ENCODE data around the gene S100A16. TPM values are rescaled to one million over a fixed set of nuclear protein-coding genes. Genes with fewer than 3 reads are reported as not detected.

The S100A16 gene
- polyA plus RNA-seq, 2 of the 4 experiments (the other 2 are of a cell fraction): 270 to 298 TPM

DNA sequence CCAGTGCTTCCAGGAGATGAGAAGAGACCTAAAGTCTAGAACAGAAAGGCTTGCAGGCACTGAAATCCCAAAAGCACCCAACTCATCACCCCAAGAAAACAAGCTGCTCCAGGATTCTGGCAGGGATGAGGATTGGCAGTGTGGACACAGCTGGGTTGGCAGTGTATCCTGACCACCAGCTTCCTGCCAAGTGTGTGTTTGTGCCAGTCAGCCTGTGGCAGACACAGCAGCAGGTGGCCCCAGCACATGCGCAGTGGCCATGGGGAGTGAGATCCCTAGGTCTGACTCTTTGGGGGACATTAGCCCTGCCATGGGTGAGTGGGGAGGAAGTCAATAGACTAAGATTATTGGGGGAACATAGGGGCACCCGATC is 36.9 kb upstream of the S100A16 start (continued):
- TF ChIP-seq FOSL2 (IDR thresholded peaks at IDR 0.05) (no peak), FOSL2 (CRISPR knock-in tag; IDR thresholded peaks at IDR 0.05) (no peak), RAD21 (conservative IDR thresholded peaks at IDR 0.05 in 1 of 2, IDR thresholded peaks at IDR 0.05 in 1 of 2) (no peak), RFX5 (IDR thresholded peaks at IDR 0.05) (no peak)

DNA sequence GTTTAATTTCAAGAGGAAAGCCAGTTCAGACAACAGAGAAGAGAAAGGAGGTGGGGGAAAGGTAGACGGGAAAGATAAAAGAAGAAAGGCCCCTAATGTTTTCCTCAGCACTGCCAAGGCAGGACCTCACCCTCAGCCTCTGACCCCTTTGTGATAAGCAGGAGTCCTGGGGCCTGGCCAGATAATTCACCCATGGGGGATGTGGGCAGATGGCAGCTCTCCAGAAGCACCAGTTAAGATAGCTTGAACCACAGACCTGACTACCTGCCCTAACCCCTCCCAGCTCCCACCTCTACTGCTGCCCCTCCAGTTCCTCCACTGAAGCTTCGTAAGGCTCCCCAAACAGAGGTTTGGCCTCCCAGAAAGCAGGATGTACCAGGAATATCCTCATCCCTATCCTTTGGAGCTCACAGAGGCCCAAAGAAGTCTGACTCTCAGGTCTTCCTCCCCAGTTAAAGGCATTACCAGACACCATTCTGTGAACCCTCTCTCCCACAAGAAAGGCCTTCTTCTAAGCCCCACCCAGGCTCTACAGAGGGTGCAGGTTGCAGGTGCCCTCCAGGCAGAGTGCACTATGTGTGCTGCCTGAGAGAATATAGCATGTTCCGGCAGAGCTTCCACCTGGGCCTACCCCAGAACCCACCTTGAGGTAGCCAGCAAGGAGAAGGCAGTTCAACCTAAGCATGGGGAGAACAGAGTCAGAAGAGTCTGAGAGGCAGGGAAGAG is 36.4 kb upstream of the S100A16 start:
- ChIA-PET CTCF (interaction anchor here (0.6 to 6.3 kb wide), 11 partner anchors 10 to 298 kb away, joined by 3 to 35 read pairs (median 4); partner anchors contain the start of genes NPR1 and SNAPIN), POLR2A (interaction anchor here (0.6 to 1.6 kb wide), 4 partner anchors 15 to 81 kb away, joined by 3 to 11 read pairs (median 3); partner anchors contain the start of gene CHTOP)
- no peak overlapping the region for H3K27ac ChIP-seq
- H3K4me3 ChIP-seq: no peak overlapping the region
- FAIRE-seq: no peak
- ATAC-seq: peak; percentile 51 to 55
- peaks cover 6% of the 10 kb centered on the region; the same call in 1 of the 3 replicates for H3K4me1 ChIP-seq
- no peak overlapping the region for H3K4me2 ChIP-seq
- DNase-seq (ENCODE audit: low read depth in 1 of 2, low spot score in 1 of 2): no peak
- TF ChIP-seq RAD21 (conservative IDR thresholded peaks at IDR 0.05 in 1 of 2, IDR thresholded peaks at IDR 0.05 in 1 of 2) (no peak), ZFP36 (IDR thresholded peaks at IDR 0.05; ENCODE audit: borderline replicate concordance, partially characterized antibody) (no peak), FOXS1 (CRISPR knock-in tag; IDR thresholded peaks at IDR 0.05) (no peak), KDM5A (IDR thresholded peaks at IDR 0.05) (no peak), FOSB (CRISPR knock-in tag; IDR thresholded peaks at IDR 0.05) (no peak), RNF2 (IDR thresholded peaks at IDR 0.05; ENCODE audit: borderline replicate concordance, low read depth) (no peak), RARB (CRISPR knock-in tag; IDR thresholded peaks at IDR 0.05) (no peak), NR3C1 (IDR thresholded peaks at IDR 0.05) (no peak), MYC (IDR thresholded peaks at IDR 0.05; ENCODE audit: borderline replicate concordance, low read length) (no peak), ZSCAN20 (CRISPR knock-in tag; IDR thresholded peaks at IDR 0.05) (no peak), EHMT2 (IDR thresholded peaks at IDR 0.05; ENCODE audit: low read depth) (no peak), RFX5 (IDR thresholded peaks at IDR 0.05) (no peak), ESRRA (IDR thresholded peaks at IDR 0.05; ENCODE audit: borderline replicate concordance, low read length) (no peak), NPAS2 (CRISPR knock-in tag; IDR thresholded peaks at IDR 0.05; ENCODE audit: borderline replicate concordance) (no peak), PHF8 (IDR thresholded peaks at IDR 0.05; ENCODE audit: borderline replicate concordance, low read depth) (no peak)
- TF ChIP-seq, protein P1, sequence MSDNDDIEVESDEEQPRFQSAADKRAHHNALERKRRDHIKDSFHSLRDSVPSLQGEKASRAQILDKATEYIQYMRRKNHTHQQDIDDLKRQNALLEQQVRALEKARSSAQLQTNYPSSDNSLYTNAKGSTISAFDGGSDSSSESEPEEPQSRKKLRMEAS (IDR thresholded peaks at IDR 0.05): no peak
- TF ChIP-seq, protein P2, sequence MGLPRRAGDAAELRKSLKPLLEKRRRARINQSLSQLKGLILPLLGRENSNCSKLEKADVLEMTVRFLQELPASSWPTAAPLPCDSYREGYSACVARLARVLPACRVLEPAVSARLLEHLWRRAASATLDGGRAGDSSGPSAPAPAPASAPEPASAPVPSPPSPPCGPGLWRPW (IDR thresholded peaks at IDR 0.05): no peak
- TF ChIP-seq, protein P3, sequence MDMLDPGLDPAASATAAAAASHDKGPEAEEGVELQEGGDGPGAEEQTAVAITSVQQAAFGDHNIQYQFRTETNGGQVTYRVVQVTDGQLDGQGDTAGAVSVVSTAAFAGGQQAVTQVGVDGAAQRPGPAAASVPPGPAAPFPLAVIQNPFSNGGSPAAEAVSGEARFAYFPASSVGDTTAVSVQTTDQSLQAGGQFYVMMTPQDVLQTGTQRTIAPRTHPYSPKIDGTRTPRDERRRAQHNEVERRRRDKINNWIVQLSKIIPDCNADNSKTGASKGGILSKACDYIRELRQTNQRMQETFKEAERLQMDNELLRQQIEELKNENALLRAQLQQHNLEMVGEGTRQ (IDR thresholded peaks at IDR 0.05): no peak
- H3K9me3 ChIP-seq: no peaks in the 10 kb centered on the region
- WGBS (ENCODE audit: missing lambda C conversion rate): 59% methylated on average over 3 of the region's 3 CpGs

DNA sequence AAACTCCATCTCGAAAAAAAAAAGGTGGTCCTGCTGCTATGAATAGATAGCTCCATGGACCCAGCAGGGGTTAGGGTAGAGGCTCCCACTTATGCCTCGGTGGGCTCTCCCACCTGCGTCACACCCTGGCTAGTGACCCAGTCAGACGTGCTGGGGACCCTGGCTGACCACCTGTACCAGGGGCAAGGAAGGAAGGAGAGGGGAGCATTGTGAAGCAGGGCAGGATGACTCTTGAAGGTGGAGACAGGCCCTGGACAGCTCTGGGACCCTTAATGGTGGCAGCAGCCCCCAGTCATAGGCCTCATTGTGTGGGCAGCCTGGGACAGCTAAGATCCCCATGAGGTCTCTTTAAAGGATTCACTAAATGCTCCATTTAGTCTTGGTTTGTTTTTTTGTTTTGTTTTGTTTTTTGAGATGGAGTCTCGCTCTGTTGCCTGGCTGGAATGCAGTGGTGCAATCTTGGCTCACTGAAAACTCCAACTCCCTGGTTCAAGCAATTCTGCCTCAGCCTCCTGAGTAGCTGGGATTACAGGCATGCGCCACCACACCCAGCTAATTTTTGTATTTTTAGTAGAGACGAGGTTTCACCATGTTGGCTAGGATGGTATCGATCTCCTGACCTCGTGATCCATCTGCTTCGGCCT is 35.2 kb upstream of the S100A16 start:
- FAIRE-seq: no peak
- CTCF ChIA-PET: interaction anchor here (0.6 to 6.3 kb wide), 11 partner anchors 8 to 480 kb away, joined by 3 to 35 read pairs (median 4); partner anchors contain the start of genes CHTOP, S100A1 and S100A13
- peak in 1 of 2 experiments; percentile 38; a peak in 3 of 6 replicates for ATAC-seq
- Histone ChIP-seq H3K4me3 (no peak overlapping the region), H3K27ac (no peak overlapping the region), H3K4me1 (peaks cover 11% of the 10 kb centered on the region; the same call in 2 of the 3 replicates), H3K9me3 (no peaks in the 10 kb centered on the region), H3K4me2 (no peak overlapping the region)
- POLR2A ChIA-PET: interaction anchor here (0.8 to 1.6 kb wide), 7 partner anchors 8 to 76 kb away, joined by 3 to 11 read pairs (median 4); partner anchors contain the start of genes CHTOP, ILF2 and S100A13
- 84% methylated on average over 10 of the region's 10 CpGs for WGBS (ENCODE audit: missing lambda C conversion rate)
- TF ChIP-seq TFCP2L1 (CRISPR knock-in tag; IDR thresholded peaks at IDR 0.05) (no peak), FOSB (CRISPR knock-in tag; IDR thresholded peaks at IDR 0.05) (0 out of 2 replicates have a peak, but pooled peaks have one; percentile 38)
- no peak for DNase-seq (ENCODE audit: low read depth in 1 of 2, low spot score in 1 of 2)

All from A549 (cell line).